Measurements from ENCODE around the gene GTF3A. TPM values are rescaled to one million over a fixed set of nuclear protein-coding genes. Genes with fewer than 3 reads are reported as not detected.

Gene GTF3A
- total and polyA plus RNA-seq, 9 of the 15 experiments (the other 6 are each of a cell fraction or from before 2014, with no cell fraction given): 47.5 to 303 (median 174) TPM

DNA sequence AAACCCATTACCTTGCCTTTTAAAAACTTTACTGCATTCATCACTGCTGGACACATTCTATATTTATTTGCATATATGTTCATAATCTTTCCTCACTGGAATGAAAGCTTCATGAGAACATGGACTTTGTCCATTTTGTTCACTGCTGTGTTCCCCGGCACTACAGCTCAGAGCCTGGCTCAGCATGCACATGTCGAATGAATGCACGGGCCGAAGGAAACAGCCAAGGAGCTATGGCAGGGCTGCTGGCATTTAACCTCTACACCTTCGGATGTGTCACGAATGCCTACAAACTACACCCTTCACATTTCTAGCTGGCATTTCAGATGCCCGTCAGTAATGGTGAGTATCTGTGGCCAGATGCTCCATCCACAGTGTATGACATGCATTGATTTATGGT is 18.4 kb downstream of the GTF3A start:
- no peak for ATAC-seq
- TF ChIP-seq, protein P1, sequence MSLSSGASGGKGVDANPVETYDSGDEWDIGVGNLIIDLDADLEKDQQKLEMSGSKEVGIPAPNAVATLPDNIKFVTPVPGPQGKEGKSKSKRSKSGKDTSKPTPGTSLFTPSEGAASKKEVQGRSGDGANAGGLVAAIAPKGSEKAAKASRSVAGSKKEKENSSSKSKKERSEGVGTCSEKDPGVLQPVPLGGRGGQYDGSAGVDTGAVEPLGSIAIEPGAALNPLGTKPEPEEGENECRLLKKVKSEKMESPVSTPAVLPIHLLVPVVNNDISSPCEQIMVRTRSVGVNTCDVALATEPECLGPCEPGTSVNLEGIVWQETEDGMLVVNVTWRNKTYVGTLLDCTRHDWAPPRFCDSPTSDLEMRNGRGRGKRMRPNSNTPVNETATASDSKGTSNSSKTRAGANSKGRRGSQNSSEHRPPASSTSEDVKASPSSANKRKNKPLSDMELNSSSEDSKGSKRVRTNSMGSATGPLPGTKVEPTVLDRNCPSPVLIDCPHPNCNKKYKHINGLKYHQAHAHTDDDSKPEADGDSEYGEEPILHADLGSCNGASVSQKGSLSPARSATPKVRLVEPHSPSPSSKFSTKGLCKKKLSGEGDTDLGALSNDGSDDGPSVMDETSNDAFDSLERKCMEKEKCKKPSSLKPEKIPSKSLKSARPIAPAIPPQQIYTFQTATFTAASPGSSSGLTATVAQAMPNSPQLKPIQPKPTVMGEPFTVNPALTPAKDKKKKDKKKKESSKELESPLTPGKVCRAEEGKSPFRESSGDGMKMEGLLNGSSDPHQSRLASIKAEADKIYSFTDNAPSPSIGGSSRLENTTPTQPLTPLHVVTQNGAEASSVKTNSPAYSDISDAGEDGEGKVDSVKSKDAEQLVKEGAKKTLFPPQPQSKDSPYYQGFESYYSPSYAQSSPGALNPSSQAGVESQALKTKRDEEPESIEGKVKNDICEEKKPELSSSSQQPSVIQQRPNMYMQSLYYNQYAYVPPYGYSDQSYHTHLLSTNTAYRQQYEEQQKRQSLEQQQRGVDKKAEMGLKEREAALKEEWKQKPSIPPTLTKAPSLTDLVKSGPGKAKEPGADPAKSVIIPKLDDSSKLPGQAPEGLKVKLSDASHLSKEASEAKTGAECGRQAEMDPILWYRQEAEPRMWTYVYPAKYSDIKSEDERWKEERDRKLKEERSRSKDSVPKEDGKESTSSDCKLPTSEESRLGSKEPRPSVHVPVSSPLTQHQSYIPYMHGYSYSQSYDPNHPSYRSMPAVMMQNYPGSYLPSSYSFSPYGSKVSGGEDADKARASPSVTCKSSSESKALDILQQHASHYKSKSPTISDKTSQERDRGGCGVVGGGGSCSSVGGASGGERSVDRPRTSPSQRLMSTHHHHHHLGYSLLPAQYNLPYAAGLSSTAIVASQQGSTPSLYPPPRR (CRISPR knock-in tag; IDR thresholded peaks at IDR 0.05; ENCODE audit: borderline replicate concordance): no peak
- TF ChIP-seq ELF2 (CRISPR knock-in tag; IDR thresholded peaks at IDR 0.05) (no peak), NFIX (CRISPR knock-in tag; IDR thresholded peaks at IDR 0.05; ENCODE audit: low read depth) (no peak), GATAD2B (IDR thresholded peaks at IDR 0.05; ENCODE audit: borderline replicate concordance) (no peak), E2F3 (CRISPR knock-in tag; IDR thresholded peaks at IDR 0.05) (no peak)
- TF ChIP-seq, protein P2, sequence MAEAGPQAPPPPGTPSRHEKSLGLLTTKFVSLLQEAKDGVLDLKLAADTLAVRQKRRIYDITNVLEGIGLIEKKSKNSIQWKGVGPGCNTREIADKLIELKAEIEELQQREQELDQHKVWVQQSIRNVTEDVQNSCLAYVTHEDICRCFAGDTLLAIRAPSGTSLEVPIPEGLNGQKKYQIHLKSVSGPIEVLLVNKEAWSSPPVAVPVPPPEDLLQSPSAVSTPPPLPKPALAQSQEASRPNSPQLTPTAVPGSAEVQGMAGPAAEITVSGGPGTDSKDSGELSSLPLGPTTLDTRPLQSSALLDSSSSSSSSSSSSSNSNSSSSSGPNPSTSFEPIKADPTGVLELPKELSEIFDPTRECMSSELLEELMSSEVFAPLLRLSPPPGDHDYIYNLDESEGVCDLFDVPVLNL (CRISPR knock-in tag; IDR thresholded peaks at IDR 0.05; ENCODE audit: low read depth): no peak
- TF ChIP-seq, protein P3, sequence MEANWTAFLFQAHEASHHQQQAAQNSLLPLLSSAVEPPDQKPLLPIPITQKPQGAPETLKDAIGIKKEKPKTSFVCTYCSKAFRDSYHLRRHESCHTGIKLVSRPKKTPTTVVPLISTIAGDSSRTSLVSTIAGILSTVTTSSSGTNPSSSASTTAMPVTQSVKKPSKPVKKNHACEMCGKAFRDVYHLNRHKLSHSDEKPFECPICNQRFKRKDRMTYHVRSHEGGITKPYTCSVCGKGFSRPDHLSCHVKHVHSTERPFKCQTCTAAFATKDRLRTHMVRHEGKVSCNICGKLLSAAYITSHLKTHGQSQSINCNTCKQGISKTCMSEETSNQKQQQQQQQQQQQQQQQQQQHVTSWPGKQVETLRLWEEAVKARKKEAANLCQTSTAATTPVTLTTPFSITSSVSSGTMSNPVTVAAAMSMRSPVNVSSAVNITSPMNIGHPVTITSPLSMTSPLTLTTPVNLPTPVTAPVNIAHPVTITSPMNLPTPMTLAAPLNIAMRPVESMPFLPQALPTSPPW (CRISPR knock-in tag; IDR thresholded peaks at IDR 0.05): no peak
- TF ChIP-seq, protein P4, sequence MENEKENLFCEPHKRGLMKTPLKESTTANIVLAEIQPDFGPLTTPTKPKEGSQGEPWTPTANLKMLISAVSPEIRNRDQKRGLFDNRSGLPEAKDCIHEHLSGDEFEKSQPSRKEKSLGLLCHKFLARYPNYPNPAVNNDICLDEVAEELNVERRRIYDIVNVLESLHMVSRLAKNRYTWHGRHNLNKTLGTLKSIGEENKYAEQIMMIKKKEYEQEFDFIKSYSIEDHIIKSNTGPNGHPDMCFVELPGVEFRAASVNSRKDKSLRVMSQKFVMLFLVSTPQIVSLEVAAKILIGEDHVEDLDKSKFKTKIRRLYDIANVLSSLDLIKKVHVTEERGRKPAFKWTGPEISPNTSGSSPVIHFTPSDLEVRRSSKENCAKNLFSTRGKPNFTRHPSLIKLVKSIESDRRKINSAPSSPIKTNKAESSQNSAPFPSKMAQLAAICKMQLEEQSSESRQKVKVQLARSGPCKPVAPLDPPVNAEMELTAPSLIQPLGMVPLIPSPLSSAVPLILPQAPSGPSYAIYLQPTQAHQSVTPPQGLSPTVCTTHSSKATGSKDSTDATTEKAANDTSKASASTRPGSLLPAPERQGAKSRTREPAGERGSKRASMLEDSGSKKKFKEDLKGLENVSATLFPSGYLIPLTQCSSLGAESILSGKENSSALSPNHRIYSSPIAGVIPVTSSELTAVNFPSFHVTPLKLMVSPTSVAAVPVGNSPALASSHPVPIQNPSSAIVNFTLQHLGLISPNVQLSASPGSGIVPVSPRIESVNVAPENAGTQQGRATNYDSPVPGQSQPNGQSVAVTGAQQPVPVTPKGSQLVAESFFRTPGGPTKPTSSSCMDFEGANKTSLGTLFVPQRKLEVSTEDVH (IDR thresholded peaks at IDR 0.05; ENCODE audit: low read depth, partially characterized antibody): no peak

More for the DNA sequence above, 18.4 kb downstream of the GTF3A start:
- no peak overlapping the region for H3K9ac ChIP-seq (ENCODE audit: insufficient read depth in 1 of 2, low read depth in 2 of 2, low read length in 2 of 2)
- H3K9me3 ChIP-seq (replicated peaks; ENCODE audit: control insufficient read depth, insufficient read depth, low read depth, low read length): no peaks in the 10 kb centered on the region
- BruUV-seq (replicated peaks): no TSS peak
- H3K4me3 ChIP-seq: no peak overlapping the region
- H3K4me2 ChIP-seq (ENCODE audit: insufficient read depth, low read length): no peak overlapping the region
- no peaks in the 10 kb centered on the region for H4K20me1 ChIP-seq (replicated peaks; ENCODE audit: control insufficient read depth, insufficient read depth, low read length)
- in situ Hi-C loops (cut with MboI): no loop called here
- no peaks in the 10 kb centered on the region for H3K9me1 ChIP-seq (ENCODE audit: control insufficient read depth, insufficient read depth, low read length)
- 100% methylated on average over 7 of the region's 7 CpGs for WGBS (ENCODE audit: insufficient coverage, low coverage, missing lambda C conversion rate)
- H3K27me3 ChIP-seq (ENCODE audit: control insufficient read depth in 2 of 2, insufficient read depth in 2 of 2, low read length in 2 of 2): no peaks in the 10 kb centered on the region
- peaks cover 12% of the 10 kb centered on the region for H3K79me2 ChIP-seq (ENCODE audit: control insufficient read depth, insufficient read depth, low read length)
- H3K27ac ChIP-seq (ENCODE audit: extremely low read depth, low read depth, low read length): no peak overlapping the region
- DNase-seq (ENCODE audit: extremely low read depth in 1 of 4, low spot score in 3 of 4) (no peak), FAIRE-seq (no peak)
- peaks cover 19% of the 10 kb centered on the region; the same call in 1 of the 3 replicates for H3K36me3 ChIP-seq (ENCODE audit: control insufficient read depth, insufficient read depth, low read length)
- ChIA-PET CTCF (ENCODE audit: low intra/inter-chr PET ratio) (no interaction called here), POLR2A (interaction anchor here (1.0 kb wide), 1 partner anchor 15 kb away, joined by 3 read pairs; no protein-coding TSS in a partner anchor)
- peaks cover 0 to 6% of the 10 kb centered on the region in 2 experiments; a peak in 2 of 5 replicates for H3K4me1 ChIP-seq (replicated peaks in 1 of 2; ENCODE audit: control insufficient read depth in 2 of 2, insufficient read depth in 2 of 2, low read length in 2 of 2)
- intact Hi-C loops (cut with micrococcal nuclease): no loop called here
- no peak overlapping the region for H2AFZ ChIP-seq (ENCODE audit: low read depth, low read length)

Measured in K562 (cell line).